Lower leg skin (tissue), 4 donors: ENCODE results near the gene MSANTD4. TPM values are rescaled to one million over a fixed set of nuclear protein-coding genes. Genes with fewer than 3 reads are reported as not detected.
"Not testable (repeated sequence)": the region's sequence is repeated elsewhere in the genome, so short reads cannot be mapped to it uniquely, and the experiment has no call there.

Experiments used
- DNase-seq, 2 donors: peaks; one replicate each; pipeline ENCODE4 v3.0.0-alpha.2; 2019; ENCODE audit warnings: low spot score in 2 of 2
- H3K4me3 ChIP-seq: fragments of 200-600 bp; sonication (generic); 2 replicates; pipeline ENCODE4 v1.5.1; 2017; ENCODE audit warnings: mild to moderate bottlenecking, low read depth; ENCODE audit not compliant: poor library complexity, severe bottlenecking
- POLR2A ChIP-seq, 2 donors: fragments of 450-650 bp; IDR thresholded peaks; one replicate each; pipeline ENCODE4 v1.6.1; 2016 to 2017; ENCODE audit warnings: antibody characterized with exemption in 2 of 2, mild to moderate bottlenecking in 1 of 2, moderate library complexity in 1 of 2
- WGBS, 2 donors: methylation state at CpG; one replicate each; pipeline ENCODE4 v1.1.5; 2018; 5-methylcytosine and 5-hydroxymethylcytosine counted together
- intact Hi-C: fragments of 100-400 bp; cut with DNase I; formaldehyde crosslinking; loops from one replicate; pipeline ENCODE4 v1.15.0; 2023; ENCODE audit warnings: low total_unique reads
- total RNA-seq, 4 donors: library from RNA; depleted of rRNA; stranded (reverse); fragments of >200 nt; gene quantifications; one replicate each; pipeline ENCODE4 v1.1.0, GENCODE V29; 2016
- TF ChIP-seq, protein P1 (sequence below), 3 donors: fragments of 450-650 bp; IDR thresholded peaks; one replicate each; pipeline ENCODE4 v1.5.1; 2016; ENCODE audit warnings: antibody characterized with exemption in 3 of 3, mild to moderate bottlenecking in 3 of 3, moderate library complexity in 2 of 3

The MSANTD4 gene
- total RNA-seq, 4 donors from 2014 or later, result 9.2 to 14.8 (median 12.3) TPM

DNA sequence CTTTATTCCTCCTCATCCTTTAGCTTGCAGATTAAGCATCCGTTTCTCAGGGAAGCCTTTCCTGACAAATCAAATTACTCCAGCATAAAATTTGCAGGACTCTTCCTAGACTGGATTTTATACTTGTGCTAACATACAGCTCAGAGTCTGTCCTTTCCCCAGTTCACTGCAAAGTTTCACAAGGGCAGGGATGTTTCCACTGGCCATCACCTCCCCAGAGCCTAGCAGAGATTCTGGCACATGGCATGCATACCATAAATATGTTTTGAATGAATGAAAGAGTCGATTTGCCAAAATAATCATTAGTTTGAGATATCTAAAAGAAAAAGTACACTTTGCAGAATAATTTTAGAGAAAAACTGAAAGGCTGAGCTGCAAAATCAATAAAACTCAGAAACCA is 10.6 kb downstream of the MSANTD4 start:
- no peak for DNase-seq
- TF ChIP-seq, protein P1, sequence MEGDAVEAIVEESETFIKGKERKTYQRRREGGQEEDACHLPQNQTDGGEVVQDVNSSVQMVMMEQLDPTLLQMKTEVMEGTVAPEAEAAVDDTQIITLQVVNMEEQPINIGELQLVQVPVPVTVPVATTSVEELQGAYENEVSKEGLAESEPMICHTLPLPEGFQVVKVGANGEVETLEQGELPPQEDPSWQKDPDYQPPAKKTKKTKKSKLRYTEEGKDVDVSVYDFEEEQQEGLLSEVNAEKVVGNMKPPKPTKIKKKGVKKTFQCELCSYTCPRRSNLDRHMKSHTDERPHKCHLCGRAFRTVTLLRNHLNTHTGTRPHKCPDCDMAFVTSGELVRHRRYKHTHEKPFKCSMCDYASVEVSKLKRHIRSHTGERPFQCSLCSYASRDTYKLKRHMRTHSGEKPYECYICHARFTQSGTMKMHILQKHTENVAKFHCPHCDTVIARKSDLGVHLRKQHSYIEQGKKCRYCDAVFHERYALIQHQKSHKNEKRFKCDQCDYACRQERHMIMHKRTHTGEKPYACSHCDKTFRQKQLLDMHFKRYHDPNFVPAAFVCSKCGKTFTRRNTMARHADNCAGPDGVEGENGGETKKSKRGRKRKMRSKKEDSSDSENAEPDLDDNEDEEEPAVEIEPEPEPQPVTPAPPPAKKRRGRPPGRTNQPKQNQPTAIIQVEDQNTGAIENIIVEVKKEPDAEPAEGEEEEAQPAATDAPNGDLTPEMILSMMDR (IDR thresholded peaks at IDR 0.05), result no peak
- no peak for TF ChIP-seq POLR2A (IDR thresholded peaks at IDR 0.05)
- no peak overlapping the region for H3K4me3 ChIP-seq
- intact Hi-C loops, result no loop called here
- WGBS, 2 donors, result 74 to 84% methylated on average over 2 of the region's 2 CpGs

DNA sequence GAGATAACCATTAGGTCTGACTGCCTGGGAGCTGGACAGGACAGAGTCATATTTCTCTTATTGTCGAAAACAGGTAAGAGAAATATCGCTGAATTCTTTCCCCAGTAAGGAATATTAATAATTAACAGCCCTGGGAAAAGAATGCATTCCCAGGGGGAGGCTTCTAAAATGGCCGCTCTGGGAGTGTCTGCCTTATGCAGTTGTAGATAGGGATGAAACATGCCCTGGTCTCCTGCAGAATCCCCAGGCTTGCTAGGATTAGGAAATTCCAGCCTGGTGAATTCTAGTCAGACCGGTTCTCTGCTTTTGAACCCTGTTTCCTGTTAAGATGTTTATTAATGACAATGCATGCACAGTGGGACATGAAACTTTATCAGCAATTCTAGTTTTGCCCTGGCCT is 18.9 kb downstream of the MSANTD4 start:
- DNase-seq, intact Hi-C loops, H3K4me3 ChIP-seq: not testable (repeated sequence)
- WGBS, 2 donors, result 95 to 97% methylated on average over 4 of the region's 4 CpGs

DNA sequence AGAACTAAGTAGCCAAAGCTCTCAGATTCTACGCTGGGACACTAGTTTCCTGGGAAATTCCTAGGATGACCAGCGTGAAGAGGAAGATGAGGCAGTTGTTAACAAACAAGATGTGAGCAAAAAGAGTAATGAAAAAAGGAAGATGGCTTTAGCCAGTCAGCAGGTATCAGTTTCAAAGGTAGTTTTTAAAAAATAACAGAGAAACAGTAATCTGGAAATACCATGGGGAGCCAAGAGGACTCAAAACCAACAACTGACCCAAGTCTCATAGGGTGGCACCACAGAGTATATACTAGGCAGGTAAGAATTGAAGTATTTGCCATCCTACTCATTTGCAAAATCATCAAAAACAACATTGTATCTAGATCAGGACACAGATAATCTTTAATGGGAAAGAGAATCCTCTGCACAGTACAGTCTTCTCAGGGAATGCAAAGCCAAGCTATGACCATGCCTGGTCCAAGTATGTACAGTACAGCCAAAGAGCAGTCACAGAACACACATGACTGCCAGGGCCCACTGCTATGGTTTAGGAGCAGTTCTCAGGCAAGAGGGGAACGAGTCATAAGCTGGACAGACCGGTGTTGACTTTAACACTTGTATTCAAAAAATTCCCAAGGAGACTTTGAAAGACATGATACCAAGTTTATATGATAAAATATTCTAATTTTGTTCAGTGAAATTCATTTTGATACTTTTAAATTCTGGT is 20.6 kb downstream of the MSANTD4 start:
- no peak for DNase-seq
- WGBS, 2 donors, result 95 to 97% methylated on average over 4 of the region's 4 CpGs
- no peak overlapping the region for H3K4me3 ChIP-seq
- intact Hi-C loops, result no loop called here
- TF ChIP-seq, protein P1 (IDR thresholded peaks at IDR 0.05), result no peak
- no peak for TF ChIP-seq POLR2A (IDR thresholded peaks at IDR 0.05)

DNA sequence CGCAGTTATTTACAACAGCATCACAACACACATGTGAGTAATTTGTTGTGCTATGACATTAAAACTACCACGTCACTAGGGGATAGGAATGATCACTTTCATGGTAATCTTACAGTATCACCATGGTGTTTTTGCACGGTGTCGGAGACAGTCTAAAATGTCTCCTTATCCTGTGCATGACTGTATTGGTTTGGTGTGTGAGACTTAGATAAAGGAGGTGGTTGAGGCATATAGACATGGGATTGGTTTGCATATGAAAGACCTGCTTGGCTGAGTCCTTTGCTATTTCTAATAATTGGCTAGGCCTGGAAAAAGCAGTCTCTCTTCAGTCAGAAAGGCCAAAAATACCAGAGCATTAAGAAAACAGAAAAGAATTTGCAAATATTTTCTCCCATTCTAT is 30.2 kb downstream of the MSANTD4 start:
- no peak for DNase-seq
- TF ChIP-seq, protein P1 (IDR thresholded peaks at IDR 0.05), result no peak
- TF ChIP-seq POLR2A (IDR thresholded peaks at IDR 0.05), result no peak
- intact Hi-C loops, result no loop called here
- H3K4me3 ChIP-seq, result no peak overlapping the region
- WGBS, 2 donors, result 92 to 98% methylated on average over 4 of the region's 4 CpGs

DNA sequence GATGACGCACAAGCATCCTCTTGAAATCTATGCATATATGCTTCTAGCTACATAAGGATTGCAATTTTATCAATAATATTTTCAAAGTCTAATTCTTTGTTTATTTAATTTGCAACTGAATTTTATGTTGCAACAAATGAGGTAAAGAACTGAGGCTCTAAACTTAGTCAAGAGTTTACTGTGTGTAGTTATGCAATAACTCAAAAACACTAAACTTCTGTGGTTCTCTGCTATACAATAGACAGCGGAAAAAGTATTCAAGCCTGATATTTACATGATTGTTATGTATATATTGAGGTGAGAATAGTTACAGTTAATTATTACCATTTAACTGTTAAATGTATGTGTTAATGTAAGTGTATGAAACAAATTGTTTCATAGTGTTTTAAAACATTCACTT is 32.9 kb downstream of the MSANTD4 start:
- no peak overlapping the region for H3K4me3 ChIP-seq
- intact Hi-C loops, result no loop called here
- no peak for TF ChIP-seq POLR2A (IDR thresholded peaks at IDR 0.05)
- TF ChIP-seq, protein P1 (IDR thresholded peaks at IDR 0.05), result no peak
- DNase-seq, result no peak
- 94 to 95% methylated on average over 2 of the region's 2 CpGs for WGBS, 2 donors

DNA sequence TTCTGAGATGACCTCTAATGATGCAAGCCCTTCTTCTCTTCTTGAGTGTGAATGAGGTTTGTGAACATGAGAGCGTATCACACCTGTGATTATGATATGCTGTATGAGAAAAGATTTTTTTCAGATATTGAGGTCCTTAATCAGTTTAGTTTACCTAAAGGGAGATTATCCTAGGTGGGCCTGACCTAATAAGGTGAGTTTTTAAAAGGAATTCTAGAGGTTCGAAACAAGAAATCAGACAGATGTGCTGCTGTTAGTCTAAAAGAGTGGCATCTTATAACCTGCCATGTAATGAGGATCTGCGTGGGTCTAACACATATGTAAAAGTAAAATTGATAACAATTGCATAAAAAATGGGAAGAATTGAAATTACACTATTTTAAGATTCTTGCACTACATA is 33.8 kb downstream of the MSANTD4 start:
- intact Hi-C loops, result no loop called here
- TF ChIP-seq, protein P1 (IDR thresholded peaks at IDR 0.05), result no peak
- TF ChIP-seq POLR2A (IDR thresholded peaks at IDR 0.05), result no peak
- no peak overlapping the region for H3K4me3 ChIP-seq
- DNase-seq, result no peak
- WGBS, 2 donors, result 96% methylated on average over 3 of the region's 3 CpGs
